PC-3 (cell line): ENCODE results near the gene NECAB2. TPM values are rescaled to one million over a fixed set of nuclear protein-coding genes. Genes with fewer than 3 reads are reported as not detected.

Source experiments
- ATAC-seq: fragments of 200-7000 bp; cut with Tn5 transposase; 2 replicates; pipeline ENCODE4 v1.9.1; 2020; ENCODE audit warnings: mild to moderate bottlenecking, moderate library complexity
- BruUV-seq: library from RNA; stranded (reverse); fragments of 400-500 nt; replicated peaks from 2 replicates; lab custom pipeline; 2021; lab: Mats Ljungman, UMichigan
- CTCF ChIA-PET: fragments of 300-600 bp; sonication (Branson Sonifier 250); formaldehyde crosslinking; loops from one replicate; lab custom pipeline; 2022; ENCODE audit warnings: antibody characterized with exemption; lab: Charles Lee
- POLR2A ChIA-PET: fragments of 300-600 bp; sonication (Branson Sonifier 250); formaldehyde crosslinking; loops from one replicate; lab custom pipeline; 2022; ENCODE audit warnings: antibody characterized with exemption; ENCODE audit not compliant: unreplicated experiment; lab: Charles Lee
- DNase-seq: peaks from one replicate; pipeline ENCODE4 v3.0.0-alpha.2; 2015
- H2AFZ ChIP-seq: fragments of 300-600 bp; sonication (generic); 2 replicates; pipeline ENCODE4 v1.6.0; 2016; ENCODE audit warnings: antibody characterized with exemption, low read length
- H3F3A ChIP-seq: fragments of 300-600 bp; sonication (generic); one replicate; pipeline ENCODE4 v1.6.0; 2017; ENCODE audit warnings: antibody characterized with exemption, low read length, control low read depth, mild to moderate bottlenecking; ENCODE audit not compliant: unreplicated experiment
- H3K27ac ChIP-seq: fragments of 300-600 bp; sonication (generic); 2 replicates; pipeline ENCODE4 v1.5.1; 2016; ENCODE audit warnings: mild to moderate bottlenecking, low read length
- H3K27me3 ChIP-seq: fragments of 300-600 bp; sonication (generic); 2 replicates; pipeline ENCODE4 v1.6.1; 2016; ENCODE audit warnings: low read length, mixed read lengths
- H3K36me3 ChIP-seq: fragments of 300-600 bp; sonication (generic); 2 replicates; pipeline ENCODE4 v1.6.1; 2016; ENCODE audit warnings: low read depth, mixed run types, low read length, mixed read lengths
- H3K4me1 ChIP-seq: fragments of 300-600 bp; sonication (generic); 2 replicates; pipeline ENCODE4 v1.5.1; 2016; ENCODE audit warnings: low read length; ENCODE audit not compliant: insufficient read depth
- H3K4me2 ChIP-seq: fragments of 300-600 bp; sonication (generic); 2 replicates; pipeline ENCODE4 v1.6.0; 2016; ENCODE audit warnings: low read length
- H3K4me3 ChIP-seq: fragments of 300-600 bp; sonication (generic); 2 replicates; pipeline ENCODE4 v1.5.1; 2016; ENCODE audit warnings: mild to moderate bottlenecking, low read length, mixed read lengths
- H3K79me2 ChIP-seq: fragments of 300-600 bp; sonication (generic); 2 replicates; pipeline ENCODE4 v1.6.1; 2017; ENCODE audit warnings: low read length, mixed read lengths
- H3K9ac ChIP-seq: fragments of 300-600 bp; sonication (generic); 2 replicates; pipeline ENCODE4 v1.6.0; 2016; ENCODE audit warnings: mild to moderate bottlenecking, low read length
- H3K9me2 ChIP-seq: fragments of 300-600 bp; sonication (generic); replicated peaks from 2 replicates; pipeline ENCODE4 v1.6.1; 2016; ENCODE audit warnings: mixed run types, low read length, mixed read lengths
- H3K9me3 ChIP-seq: fragments of 300-600 bp; sonication (generic); 2 replicates; pipeline ENCODE4 v1.6.1; 2016; ENCODE audit warnings: low read length, mixed read lengths
- H4K20me1 ChIP-seq: fragments of 300-600 bp; sonication (generic); 2 replicates; pipeline ENCODE4 v1.6.1; 2016; ENCODE audit warnings: low read length, mixed read lengths
- CTCF ChIP-seq: fragments of 300-600 bp; sonication (generic); conservative IDR thresholded peaks from 2 replicates; pipeline ENCODE4 v1.5.1; 2017; ENCODE audit warnings: antibody characterized with exemption, low read depth, mild to moderate bottlenecking, low read length
- EZH2 ChIP-seq: fragments of 300-600 bp; sonication (generic); IDR thresholded peaks from one replicate; pipeline ENCODE4 v1.6.1; 2017; ENCODE audit warnings: antibody characterized with exemption, mild to moderate bottlenecking, low read length; ENCODE audit not compliant: unreplicated experiment
- EZH2phosphoT487 ChIP-seq: fragments of 300-600 bp; sonication (generic); IDR thresholded peaks from 2 replicates; pipeline ENCODE4 v1.6.1; 2018; ENCODE audit warnings: mild to moderate bottlenecking, antibody characterized with exemption, low read length, borderline replicate concordance
- intact Hi-C: fragments of 100-400 bp; cut with micrococcal nuclease; formaldehyde crosslinking; loops from 2 replicates; pipeline ENCODE4 v1.9.0; 2023
- total RNA-seq: library from RNA; depleted of rRNA; stranded (reverse); fragments of >200 nt; gene quantifications from 2 replicates; pipeline ENCODE4 v1.2.3, GENCODE V29; 2014

NECAB2 gene
- total RNA-seq, 1 experiment from 2014 or later, result 0.22 TPM

- H3K4me3 ChIP-seq, result no peak overlapping the region
- no peak overlapping the region for H3K4me2 ChIP-seq
- H3K4me1 ChIP-seq, result peaks cover 10% of the 10 kb centered on the region
- no peaks in the 10 kb centered on the region for H4K20me1 ChIP-seq
- no peaks in the 10 kb centered on the region for H3K36me3 ChIP-seq
- intact Hi-C loops, result no loop called here
- ChIA-PET CTCF (no interaction called here), POLR2A (no interaction called here)
- no peak overlapping the region for H2AFZ ChIP-seq
- no peak for DNase-seq
- no peaks in the 10 kb centered on the region for H3K9me2 ChIP-seq
- TF ChIP-seq EZH2 (no peak), EZH2phosphoT487 (no peak), CTCF (no peak)
- BruUV-seq, result no TSS peak
- no peaks in the 10 kb centered on the region for H3F3A ChIP-seq
- no peak for ATAC-seq
- no peak overlapping the region for H3K9ac ChIP-seq
- H3K79me2 ChIP-seq, result no peaks in the 10 kb centered on the region
- H3K9me3 ChIP-seq, result no peaks in the 10 kb centered on the region
- H3K27me3 ChIP-seq, result no peaks in the 10 kb centered on the region
- no peak overlapping the region for H3K27ac ChIP-seq
Observed at GRCh38 chr16:83925095-83925905, 42.7 kb upstream of the NECAB2 start.

- no peak overlapping the region for H3K27ac ChIP-seq
- DNase-seq, result no peak
- no peaks in the 10 kb centered on the region for H3K36me3 ChIP-seq
- POLR2A ChIA-PET, result no interaction called here
- H3K79me2 ChIP-seq, result no peaks in the 10 kb centered on the region
- ATAC-seq, result no peak
- no peak overlapping the region; the same call in 1 of the 2 replicates for H3K9ac ChIP-seq
- no peaks in the 10 kb centered on the region for H3K27me3 ChIP-seq
- H4K20me1 ChIP-seq, result no peaks in the 10 kb centered on the region
- TF ChIP-seq EZH2phosphoT487, result no peak
- no peak for TF ChIP-seq CTCF
- no peak for TF ChIP-seq EZH2
- H3K4me1 ChIP-seq, result peaks cover 10% of the 10 kb centered on the region
- CTCF ChIA-PET, result interaction anchor here (1.0 kb wide), 1 partner anchor 27 kb away, joined by 7 read pairs; the partner anchor contains the start of gene OSGIN1
- intact Hi-C loops, result loop anchor here (1.0 kb wide), 1 partner anchor 27 kb away; the partner anchor contains the start of gene OSGIN1
- peak overlapping the region; percentile 70 for H3K4me3 ChIP-seq
- no peaks in the 10 kb centered on the region for H3F3A ChIP-seq
- peak overlapping the region; percentile 90 for H2AFZ ChIP-seq
- H3K4me2 ChIP-seq, result peak overlapping the region; percentile 87
- BruUV-seq, result no TSS peak
- H3K9me2 ChIP-seq, result no peaks in the 10 kb centered on the region
- H3K9me3 ChIP-seq, result no peaks in the 10 kb centered on the region
Observed at GRCh38 chr16:83925957-83926725, 41.9 kb upstream of the NECAB2 start.
